Measurements from ENCODE around the gene SEMA7A. TPM values are rescaled to one million over a fixed set of nuclear protein-coding genes. Genes with fewer than 3 reads are reported as not detected.

Gene SEMA7A
- polyA plus RNA-seq, 1 of the 3 experiments (the other 2 are of a cell fraction): 1.3 TPM

- no peak overlapping the region for H3K9ac ChIP-seq
- H3K4me1 ChIP-seq (ENCODE audit: control insufficient read depth in 1 of 2, insufficient read depth in 2 of 2, low read depth in 1 of 2, low read length in 1 of 2): peaks cover 0 to 13% of the 10 kb centered on the region in 2 experiments; a peak in 1 of 4 replicates
- no peak for DNase-seq
- H3K4me3 ChIP-seq (ENCODE audit: low read depth in 2 of 2, low read length in 1 of 2): no peak overlapping the region
- TF ChIP-seq FOXJ3 (CRISPR knock-in tag; IDR thresholded peaks at IDR 0.05): no peak
- TF ChIP-seq TAF1 (IDR thresholded peaks at IDR 0.05; ENCODE audit: borderline replicate concordance, low read depth, low read length): no peak
- TF ChIP-seq ELF1 (IDR thresholded peaks at IDR 0.05): no peak
- no peak for TF ChIP-seq CHD2 (IDR thresholded peaks at IDR 0.05; ENCODE audit: low read length, partially characterized antibody)
- no peak for TF ChIP-seq FOXM1 (IDR thresholded peaks at IDR 0.05; ENCODE audit: low read depth)
- TF ChIP-seq PBX3 (IDR thresholded peaks at IDR 0.05): no peak
- TF ChIP-seq RAD21 (IDR thresholded peaks at IDR 0.05; ENCODE audit: low read length): no peak
- no peak for TF ChIP-seq SIN3A (IDR thresholded peaks at IDR 0.05; ENCODE audit: borderline replicate concordance, low read depth, low read length)
- TF ChIP-seq RXRA (IDR thresholded peaks at IDR 0.05; ENCODE audit: borderline replicate concordance, low read depth): no peak
- no peak for TF ChIP-seq NFIC (IDR thresholded peaks at IDR 0.05; ENCODE audit: borderline replicate concordance)
- no peak for TF ChIP-seq EZH2phosphoT487 (IDR thresholded peaks at IDR 0.05; ENCODE audit: borderline replicate concordance, low read depth)
- TF ChIP-seq TEAD4 (IDR thresholded peaks at IDR 0.05; ENCODE audit: borderline replicate concordance, insufficient read depth): no peak
- no peak for TF ChIP-seq TCF12 (IDR thresholded peaks at IDR 0.05)
- no peak for TF ChIP-seq USF1 (IDR thresholded peaks at IDR 0.05; ENCODE audit: borderline replicate concordance, low read depth)
- TF ChIP-seq JUND (IDR thresholded peaks at IDR 0.05): no peak
- 0 out of 2 replicates have a peak, but pooled peaks cover 4% of the 10 kb centered on the region for H3K27me3 ChIP-seq (ENCODE audit: insufficient read depth)
- no peaks in the 10 kb centered on the region for H3F3A ChIP-seq (replicated peaks; ENCODE audit: insufficient read depth)
- no peaks in the 10 kb centered on the region for H3K9me3 ChIP-seq
- no peaks in the 10 kb centered on the region for H4K20me1 ChIP-seq (ENCODE audit: insufficient read depth)
- no peaks in the 10 kb centered on the region for H3K79me2 ChIP-seq (ENCODE audit: insufficient read depth)
- WGBS (ENCODE audit: low lambda C conversion rate): 100% methylated on average over 1 of the region's 1 CpG
- POLR2A ChIA-PET: interaction anchor here (0.9 kb wide), 1 partner anchor 30 kb away, joined by 3 read pairs; the partner anchor contains the start of gene UBL7
- H3K4me2 ChIP-seq: no peak overlapping the region
- CTCF ChIA-PET: interaction anchor here (0.9 to 36.5 kb wide), 5 partner anchors 9 to 338 kb away, joined by 3 to 779 read pairs (median 4); partner anchors contain the start of gene CYP11A1
- no peaks in the 10 kb centered on the region for H3K9me2 ChIP-seq
- H2AFZ ChIP-seq (ENCODE audit: low read depth): no peak overlapping the region
- H3K27ac ChIP-seq (ENCODE audit: low read depth in 2 of 2, low read length in 1 of 2): no peak overlapping the region
- H3K36me3 ChIP-seq (replicated peaks in 1 of 2; ENCODE audit: control insufficient read depth in 1 of 2, insufficient read depth in 2 of 2, low read length in 1 of 2): no peaks in the 10 kb centered on the region
These were observed 2.6 kb downstream of the SEMA7A start for GRCh38 chr15:74431116-74431515.

GRCh38 chr15:74430510-74430951 is 3.2 kb downstream of the SEMA7A start:
- 86% methylated on average over 4 of the region's 6 CpGs for WGBS (ENCODE audit: low lambda C conversion rate)
- CTCF ChIA-PET: interaction anchor here (1.2 to 36.5 kb wide), 4 partner anchors 8 to 338 kb away, joined by 3 to 779 read pairs (median 4); partner anchors contain the start of gene CYP11A1

More at GRCh38 chr15:74430510-74430951, 3.2 kb downstream of the SEMA7A start:
- no peaks in the 10 kb centered on the region for H3K9me3 ChIP-seq
- H3K79me2 ChIP-seq (ENCODE audit: insufficient read depth): no peaks in the 10 kb centered on the region
- no peak overlapping the region for H3K4me3 ChIP-seq (ENCODE audit: low read depth in 2 of 2, low read length in 1 of 2)
- no peaks in the 10 kb centered on the region for H3K36me3 ChIP-seq (replicated peaks in 1 of 2; ENCODE audit: control insufficient read depth in 1 of 2, insufficient read depth in 2 of 2, low read length in 1 of 2)
- H2AFZ ChIP-seq (ENCODE audit: low read depth): no peak overlapping the region
- no peaks in the 10 kb centered on the region for H4K20me1 ChIP-seq (ENCODE audit: insufficient read depth)
- H3K9me2 ChIP-seq: no peaks in the 10 kb centered on the region
- DNase-seq: no peak
- no peaks in the 10 kb centered on the region for H3F3A ChIP-seq (replicated peaks; ENCODE audit: insufficient read depth)
- H3K9ac ChIP-seq: no peak overlapping the region
- no peak overlapping the region for H3K4me2 ChIP-seq
- TF ChIP-seq MXI1 (IDR thresholded peaks at IDR 0.05; ENCODE audit: low read depth, low read length) (no peak), JUND (IDR thresholded peaks at IDR 0.05) (no peak), POLR2AphosphoS5 (IDR thresholded peaks at IDR 0.05; ENCODE audit: low read depth, low read length) (no peak)
- POLR2A ChIA-PET: interaction anchor here (0.9 kb wide), 1 partner anchor 31 kb away, joined by 3 read pairs; the partner anchor contains the start of gene UBL7
- no peak overlapping the region for H3K27ac ChIP-seq (ENCODE audit: low read depth in 2 of 2, low read length in 1 of 2)
- peaks cover 0 to 13% of the 10 kb centered on the region in 2 experiments; a peak in 1 of 4 replicates for H3K4me1 ChIP-seq (ENCODE audit: control insufficient read depth in 1 of 2, insufficient read depth in 2 of 2, low read depth in 1 of 2, low read length in 1 of 2)
- H3K27me3 ChIP-seq (ENCODE audit: insufficient read depth): 0 out of 2 replicates have a peak, but pooled peaks cover 4% of the 10 kb centered on the region
